ENCODE measurements around the gene KLC4. TPM values are rescaled to one million over a fixed set of nuclear protein-coding genes. Genes with fewer than 3 reads are reported as not detected.
A peak's percentile ranks its signal among the peaks of the same experiment; 100 is the strongest.

Gene KLC4
- total RNA-seq, 2 experiments from 2014 or later: 16.4 to 22.5 TPM

GRCh38 chr6:43077333-43077809 lies 17.9 kb downstream of the KLC4 start:
- no TSS peak for BruUV-seq (replicated peaks)
- no peaks in the 10 kb centered on the region for H3K9me2 ChIP-seq (ENCODE audit: insufficient read depth, low read length)
- peak overlapping the region; percentile 94 for H3K4me2 ChIP-seq (ENCODE audit: low read length)
- no peak for DNase-seq (ENCODE audit: low spot score)
- no peak for TF ChIP-seq CTCF (conservative IDR thresholded peaks at IDR 0.05; ENCODE audit: low read length)
- TF ChIP-seq EZH2phosphoT487 (IDR thresholded peaks at IDR 0.05; ENCODE audit: borderline replicate concordance, low read depth, low read length): no peak
- 0 out of 2 replicates have a peak, but pooled peaks cover 5% of the 10 kb centered on the region for H4K20me1 ChIP-seq (ENCODE audit: insufficient read depth, low read length)
- POLR2A ChIA-PET: interaction anchor here (1.8 kb wide), 1 partner anchor 18 kb away, joined by 6 read pairs; the partner anchor contains the start of genes KLC4 and MRPL2
- peaks cover 6% of the 10 kb centered on the region; the same call in 1 of the 2 replicates for H3K79me2 ChIP-seq (ENCODE audit: insufficient read depth, low read depth, low read length)
- peaks cover 22% of the 10 kb centered on the region for H3K4me1 ChIP-seq (ENCODE audit: insufficient read depth, low read length, poor library complexity, severe bottlenecking)
- H3K4me3 ChIP-seq (ENCODE audit: low read depth, low read length, poor library complexity, severe bottlenecking): peak overlapping the region; percentile 98
- CTCF ChIA-PET (ENCODE audit: unreplicated experiment): no interaction called here
- H3K36me3 ChIP-seq (ENCODE audit: insufficient read depth, low read length): no peaks in the 10 kb centered on the region
- intact Hi-C loops (cut with micrococcal nuclease; ENCODE audit: unreplicated experiment): loop anchor here (10.0 kb wide), 1 partner anchor 427 kb away; no protein-coding TSS in a partner anchor
- H3K9me3 ChIP-seq (ENCODE audit: low read length): no peaks in the 10 kb centered on the region
- no peak overlapping the region for H3K27ac ChIP-seq (ENCODE audit: low read depth, low read length, poor library complexity, severe bottlenecking)
- peak overlapping the region; percentile 57; the same call in 1 of the 2 replicates for H2AFZ ChIP-seq (ENCODE audit: low read length)

- TF ChIP-seq EZH2phosphoT487 (IDR thresholded peaks at IDR 0.05; ENCODE audit: borderline replicate concordance, low read depth, low read length) (no peak), CTCF (conservative IDR thresholded peaks at IDR 0.05; ENCODE audit: low read length) (no peak)
- no peak for DNase-seq (ENCODE audit: low spot score)
- H2AFZ ChIP-seq (ENCODE audit: low read length): no peak overlapping the region
- H3K9me3 ChIP-seq (ENCODE audit: low read length): no peaks in the 10 kb centered on the region
- ChIA-PET POLR2A (no interaction called here), CTCF (ENCODE audit: unreplicated experiment) (no interaction called here)
- peaks cover 6% of the 10 kb centered on the region; the same call in 1 of the 2 replicates for H3K79me2 ChIP-seq (ENCODE audit: insufficient read depth, low read depth, low read length)
- H3K9me2 ChIP-seq (ENCODE audit: insufficient read depth, low read length): no peaks in the 10 kb centered on the region
- peaks cover 21% of the 10 kb centered on the region for H3K4me1 ChIP-seq (ENCODE audit: insufficient read depth, low read length, poor library complexity, severe bottlenecking)
- peak overlapping the region; percentile 94 for H3K4me2 ChIP-seq (ENCODE audit: low read length)
- no peaks in the 10 kb centered on the region for H3K36me3 ChIP-seq (ENCODE audit: insufficient read depth, low read length)
- H4K20me1 ChIP-seq (ENCODE audit: insufficient read depth, low read length): 0 out of 2 replicates have a peak, but pooled peaks cover 5% of the 10 kb centered on the region
- no peak overlapping the region for H3K27ac ChIP-seq (ENCODE audit: low read depth, low read length, poor library complexity, severe bottlenecking)
- BruUV-seq (replicated peaks): TSS peak; percentile 39
- intact Hi-C loops (cut with micrococcal nuclease; ENCODE audit: unreplicated experiment): loop anchor here (10.0 kb wide), 1 partner anchor 427 kb away; no protein-coding TSS in a partner anchor
- peak overlapping the region; percentile 98 for H3K4me3 ChIP-seq (ENCODE audit: low read depth, low read length, poor library complexity, severe bottlenecking)
Observed at GRCh38 chr6:43077981-43078511, 18.6 kb downstream of the KLC4 start.

- Histone ChIP-seq H3K9me3 (ENCODE audit: low read length) (no peaks in the 10 kb centered on the region), H3K27ac (ENCODE audit: low read depth, low read length, poor library complexity, severe bottlenecking) (no peak overlapping the region), H3K9me2 (ENCODE audit: insufficient read depth, low read length) (no peaks in the 10 kb centered on the region), H3K4me1 (ENCODE audit: insufficient read depth, low read length, poor library complexity, severe bottlenecking) (peaks cover 21% of the 10 kb centered on the region), H3K79me2 (ENCODE audit: insufficient read depth, low read depth, low read length) (peaks cover 6% of the 10 kb centered on the region; the same call in 1 of the 2 replicates), H4K20me1 (ENCODE audit: insufficient read depth, low read length) (0 out of 2 replicates have a peak, but pooled peaks cover 8% of the 10 kb centered on the region), H2AFZ (ENCODE audit: low read length) (no peak overlapping the region), H3K4me2 (ENCODE audit: low read length) (no peak overlapping the region), H3K4me3 (ENCODE audit: low read depth, low read length, poor library complexity, severe bottlenecking) (no peak overlapping the region), H3K36me3 (ENCODE audit: insufficient read depth, low read length) (no peaks in the 10 kb centered on the region)
- BruUV-seq (replicated peaks): no TSS peak
- POLR2A ChIA-PET: interaction anchor here (0.7 kb wide), 2 partner anchors 20 to 518 kb away, joined by 3 to 4 read pairs; no protein-coding TSS in a partner anchor
- DNase-seq (ENCODE audit: low spot score): no peak
- CTCF ChIA-PET (ENCODE audit: unreplicated experiment): no interaction called here
- intact Hi-C loops (cut with micrococcal nuclease; ENCODE audit: unreplicated experiment): loop anchor here (10.0 kb wide), 1 partner anchor 426 kb away; no protein-coding TSS in a partner anchor
- no peak for TF ChIP-seq EZH2phosphoT487 (IDR thresholded peaks at IDR 0.05; ENCODE audit: borderline replicate concordance, low read depth, low read length)
- TF ChIP-seq CTCF (conservative IDR thresholded peaks at IDR 0.05; ENCODE audit: low read length): no peak
Observed at GRCh38 chr6:43078691-43079090, 19.3 kb downstream of the KLC4 start.

Data from OCI-LY7 (cell line).